Thyroid gland (tissue), 4 donors: ENCODE results near the gene POU6F2. TPM values are rescaled to one million over a fixed set of nuclear protein-coding genes. Genes with fewer than 3 reads are reported as not detected.

ENCODE experiments used
- DNase-seq, 2 donors: peaks; one replicate each; pipeline ENCODE4 v3.0.0-alpha.2; 2019
- H3K27ac ChIP-seq, 3 donors: fragments of 200-600 bp; sonication (generic); 1 replicate in 2 of 3; 2 replicates in 1 of 3; pipeline ENCODE4 v1.5.1; 2016 to 2019; ENCODE audit warnings: mild to moderate bottlenecking in 1 of 3, moderate library complexity in 1 of 3
- H3K27me3 ChIP-seq: fragments of 200-600 bp; sonication (generic); one replicate; pipeline ENCODE4 v1.5.1; 2019
- H3K36me3 ChIP-seq, 2 donors: fragments of 200-600 bp; sonication (generic); one replicate each; pipeline ENCODE4 v1.5.1; 2016 to 2019
- H3K4me1 ChIP-seq, 2 donors: fragments of 200-600 bp; sonication (generic); one replicate each; pipeline ENCODE4 v1.5.1; 2017 to 2019
- H3K4me3 ChIP-seq, 3 donors: fragments of 200-600 bp; sonication (generic); replicated peaks in 1 of 3; 1 replicate in 2 of 3; 2 replicates in 1 of 3; pipeline ENCODE4 v1.5.1; 2016; ENCODE audit warnings: mild to moderate bottlenecking in 1 of 3
- H3K9me3 ChIP-seq: fragments of 200-600 bp; sonication (generic); one replicate; pipeline ENCODE4 v1.5.1; 2017
- POLR2A ChIP-seq, 2 donors: fragments of 450-650 bp; IDR thresholded peaks; one replicate each; pipeline ENCODE4 v1.6.1; 2017; ENCODE audit warnings: antibody characterized with exemption in 2 of 2, mild to moderate bottlenecking in 2 of 2, moderate library complexity in 1 of 2
- WGBS, 2 donors: methylation state at CpG; one replicate each; pipeline ENCODE4 v1.1.5; 2017; 5-methylcytosine and 5-hydroxymethylcytosine counted together
- intact Hi-C: fragments of 100-400 bp; cut with DNase I; formaldehyde crosslinking; loops from one replicate; pipeline ENCODE4 v1.15.1; 2023
- total RNA-seq, 4 donors: library from RNA; depleted of rRNA; stranded (reverse); fragments of >200 nt; gene quantifications; one replicate each; pipeline ENCODE4 v1.2.3, GENCODE V29; 2016
- TF ChIP-seq, protein P1 (sequence below), 6 experiments: fragments of 200-600 bp in 3 of 6; fragments of 450-650 bp in 3 of 6; sonication (generic) in 3 of 6; IDR thresholded peaks; one replicate each; pipeline ENCODE4 v1.5.1; 2016 to 2019; ENCODE audit warnings: antibody characterized with exemption in 6 of 6, mild to moderate bottlenecking in 2 of 6, inconsistent platforms in 1 of 6, moderate library complexity in 1 of 6

The POU6F2 gene
- total RNA-seq, 4 donors from 2014 or later: 0.33 TPM; not detected in 3

- no peak for TF ChIP-seq POLR2A (IDR thresholded peaks at IDR 0.05)
- TF ChIP-seq, protein P1, sequence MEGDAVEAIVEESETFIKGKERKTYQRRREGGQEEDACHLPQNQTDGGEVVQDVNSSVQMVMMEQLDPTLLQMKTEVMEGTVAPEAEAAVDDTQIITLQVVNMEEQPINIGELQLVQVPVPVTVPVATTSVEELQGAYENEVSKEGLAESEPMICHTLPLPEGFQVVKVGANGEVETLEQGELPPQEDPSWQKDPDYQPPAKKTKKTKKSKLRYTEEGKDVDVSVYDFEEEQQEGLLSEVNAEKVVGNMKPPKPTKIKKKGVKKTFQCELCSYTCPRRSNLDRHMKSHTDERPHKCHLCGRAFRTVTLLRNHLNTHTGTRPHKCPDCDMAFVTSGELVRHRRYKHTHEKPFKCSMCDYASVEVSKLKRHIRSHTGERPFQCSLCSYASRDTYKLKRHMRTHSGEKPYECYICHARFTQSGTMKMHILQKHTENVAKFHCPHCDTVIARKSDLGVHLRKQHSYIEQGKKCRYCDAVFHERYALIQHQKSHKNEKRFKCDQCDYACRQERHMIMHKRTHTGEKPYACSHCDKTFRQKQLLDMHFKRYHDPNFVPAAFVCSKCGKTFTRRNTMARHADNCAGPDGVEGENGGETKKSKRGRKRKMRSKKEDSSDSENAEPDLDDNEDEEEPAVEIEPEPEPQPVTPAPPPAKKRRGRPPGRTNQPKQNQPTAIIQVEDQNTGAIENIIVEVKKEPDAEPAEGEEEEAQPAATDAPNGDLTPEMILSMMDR (IDR thresholded peaks at IDR 0.05): no peak
- Histone ChIP-seq H3K4me3 (no peak overlapping the region), H3K27me3 (no peaks in the 10 kb centered on the region), H3K9me3 (no peaks in the 10 kb centered on the region), H3K36me3 (no peaks in the 10 kb centered on the region), H3K27ac (no peak overlapping the region), H3K4me1 (no peaks in the 10 kb centered on the region)
- intact Hi-C loops: no loop called here
- no peak for DNase-seq
Measured at GRCh38 chr7:39145935-39146334, 168.2 kb downstream of the POU6F2 start.

GRCh38 chr7:39152701-39153100 is 175.0 kb downstream of the POU6F2 start:
- 34 to 44% methylated on average over 4 of the region's 4 CpGs for WGBS, 2 donors
- H3K4me3 ChIP-seq: no peak overlapping the region
- no peaks in the 10 kb centered on the region for H3K4me1 ChIP-seq
- DNase-seq: no peak
- intact Hi-C loops: no loop called here
- no peak overlapping the region for H3K27ac ChIP-seq
- H3K27me3 ChIP-seq: no peaks in the 10 kb centered on the region
- H3K9me3 ChIP-seq: no peaks in the 10 kb centered on the region
- TF ChIP-seq POLR2A (IDR thresholded peaks at IDR 0.05): no peak
- TF ChIP-seq, protein P1 (IDR thresholded peaks at IDR 0.05): no peak
- no peaks in the 10 kb centered on the region for H3K36me3 ChIP-seq

GRCh38 chr7:39153113-39153512 is 175.4 kb downstream of the POU6F2 start:
- Histone ChIP-seq H3K4me1 (no peaks in the 10 kb centered on the region), H3K36me3 (no peaks in the 10 kb centered on the region), H3K9me3 (no peaks in the 10 kb centered on the region), H3K27me3 (no peaks in the 10 kb centered on the region), H3K27ac (no peak overlapping the region), H3K4me3 (no peak overlapping the region)
- TF ChIP-seq POLR2A (IDR thresholded peaks at IDR 0.05): no peak
- TF ChIP-seq, protein P1 (IDR thresholded peaks at IDR 0.05): no peak
- 80 to 85% methylated on average over 5 of the region's 5 CpGs for WGBS, 2 donors
- intact Hi-C loops: no loop called here
- DNase-seq: no peak

GRCh38 chr7:39153647-39154046 is 175.9 kb downstream of the POU6F2 start:
- 80% methylated on average over 5 of the region's 5 CpGs for WGBS, 2 donors

DNA sequence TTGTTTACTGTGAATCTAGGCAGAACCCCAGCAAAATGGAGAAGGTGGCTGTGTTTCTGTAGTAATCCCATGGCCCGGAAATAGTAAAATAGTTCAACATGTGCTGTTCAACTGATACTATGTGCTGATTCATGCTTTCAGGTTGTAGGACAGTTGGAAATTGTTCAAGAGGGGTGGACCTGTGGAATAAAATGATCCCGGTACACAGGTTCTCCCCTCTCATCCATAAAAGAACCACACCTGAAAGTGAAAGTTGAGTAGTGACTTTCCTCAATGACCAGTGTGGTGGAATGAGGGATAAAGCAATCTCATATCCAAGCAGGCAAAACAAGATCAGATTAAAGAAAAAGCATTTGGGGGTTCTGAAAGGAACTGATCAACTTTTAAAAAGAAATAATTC is 177.1 kb downstream of the POU6F2 start:
- DNase-seq: no peak
- Histone ChIP-seq H3K4me1 (no peaks in the 10 kb centered on the region), H3K27me3 (no peaks in the 10 kb centered on the region), H3K4me3 (no peak overlapping the region), H3K36me3 (no peaks in the 10 kb centered on the region), H3K27ac (no peak overlapping the region), H3K9me3 (no peaks in the 10 kb centered on the region)
- 80 to 88% methylated on average over 2 of the region's 2 CpGs for WGBS, 2 donors
- TF ChIP-seq, protein P1 (IDR thresholded peaks at IDR 0.05): no peak
- no peak for TF ChIP-seq POLR2A (IDR thresholded peaks at IDR 0.05)
- intact Hi-C loops: no loop called here

More at GRCh38 chr7:39153647-39154046, 175.9 kb downstream of the POU6F2 start:
- TF ChIP-seq POLR2A (IDR thresholded peaks at IDR 0.05): no peak
- TF ChIP-seq, protein P1 (IDR thresholded peaks at IDR 0.05): no peak
- no peaks in the 10 kb centered on the region for H3K27me3 ChIP-seq
- H3K36me3 ChIP-seq: no peaks in the 10 kb centered on the region
- no peaks in the 10 kb centered on the region for H3K9me3 ChIP-seq
- intact Hi-C loops: no loop called here
- DNase-seq: no peak
- no peaks in the 10 kb centered on the region for H3K4me1 ChIP-seq
- no peak overlapping the region for H3K27ac ChIP-seq
- H3K4me3 ChIP-seq: no peak overlapping the region
